NCI-H1436 treated with DMSO at 0.1 percent for 48 hours (cell line): ENCODE results near the gene TOLLIP.
"Not testable (repeated sequence)": the region's sequence is repeated elsewhere in the genome, so short reads cannot be mapped to it uniquely, and the experiment has no call there.

Experiments used
- DNase-seq: peaks from one replicate; lab custom pipeline; 2025; lab: John Stamatoyannopoulos, UW

The TOLLIP gene

DNA sequence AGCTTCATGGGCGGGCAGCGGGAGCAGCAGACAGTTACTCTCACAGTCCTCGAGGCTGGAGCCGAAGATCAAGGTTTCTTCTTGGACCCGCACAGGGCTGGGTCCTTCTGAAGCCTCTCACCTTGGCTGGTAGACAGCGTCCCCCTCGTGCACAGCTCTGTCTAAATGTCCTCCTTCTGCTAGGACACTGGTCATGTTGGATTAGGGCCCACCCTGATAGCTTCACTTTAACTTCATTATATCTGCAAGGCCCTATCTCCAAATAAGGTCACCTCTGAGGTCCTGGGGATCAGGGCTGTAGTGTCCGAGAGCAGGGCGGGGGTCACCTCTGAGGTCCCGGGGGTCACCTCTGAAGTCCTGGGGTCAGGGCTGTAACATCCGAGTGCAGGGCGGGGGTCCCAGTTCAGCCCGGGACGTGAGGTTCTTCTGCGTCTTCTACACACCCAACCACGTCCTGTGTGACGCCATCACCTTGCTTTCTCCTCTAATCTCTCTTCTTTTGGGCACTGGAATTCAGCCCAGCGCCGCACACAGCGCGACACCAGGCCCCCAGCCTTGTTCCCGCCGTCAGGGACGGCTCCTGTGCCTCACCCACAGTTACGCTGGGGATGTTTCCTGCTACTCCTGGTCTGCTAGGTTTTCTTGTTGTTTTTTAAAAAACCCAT is 34.1 kb upstream of the TOLLIP start:
- no peak for DNase-seq

GRCh38 chr11:1342946-1343345 is 33.5 kb upstream of the TOLLIP start:
- no peak for DNase-seq

GRCh38 chr11:1341928-1342524 is 32.6 kb upstream of the TOLLIP start:
- no peak for DNase-seq

GRCh38 chr11:1341226-1341625 is 31.8 kb upstream of the TOLLIP start:
- not testable (repeated sequence) for DNase-seq

GRCh38 chr11:1340111-1340510 is 30.7 kb upstream of the TOLLIP start:
- no peak for DNase-seq

DNA sequence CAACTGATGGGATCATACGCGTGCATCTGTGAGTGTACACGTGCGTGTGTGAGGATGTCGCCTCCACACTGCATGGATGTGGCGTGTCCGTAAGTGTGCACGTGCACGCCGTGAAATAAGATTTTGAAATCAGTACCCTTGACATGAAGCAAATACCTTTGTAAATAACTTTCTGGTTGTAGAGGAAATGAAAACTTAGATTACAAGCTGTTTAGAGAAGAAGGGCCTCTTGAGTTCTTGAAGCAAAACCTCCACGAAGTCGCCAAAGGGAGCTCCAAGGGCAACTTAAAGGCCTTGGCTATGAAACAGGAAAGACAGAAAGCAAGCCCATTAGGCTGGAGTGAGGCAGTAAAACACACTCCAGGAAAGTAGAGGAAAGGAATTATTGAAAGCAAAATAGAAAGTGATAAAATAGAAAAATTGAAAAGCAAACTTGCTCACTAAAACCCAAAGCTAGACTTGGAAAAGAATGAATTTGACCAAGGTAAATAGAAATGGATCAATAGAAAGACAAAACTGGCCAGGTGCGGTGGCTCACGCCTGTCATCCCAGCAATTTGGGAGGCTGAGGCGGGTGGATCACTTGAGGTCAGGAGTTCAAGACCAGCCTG is 29.7 kb upstream of the TOLLIP start:
- no peak for DNase-seq

- no peak for DNase-seq
Observed at GRCh38 chr11:1338201-1339065, 29.0 kb upstream of the TOLLIP start.

DNA sequence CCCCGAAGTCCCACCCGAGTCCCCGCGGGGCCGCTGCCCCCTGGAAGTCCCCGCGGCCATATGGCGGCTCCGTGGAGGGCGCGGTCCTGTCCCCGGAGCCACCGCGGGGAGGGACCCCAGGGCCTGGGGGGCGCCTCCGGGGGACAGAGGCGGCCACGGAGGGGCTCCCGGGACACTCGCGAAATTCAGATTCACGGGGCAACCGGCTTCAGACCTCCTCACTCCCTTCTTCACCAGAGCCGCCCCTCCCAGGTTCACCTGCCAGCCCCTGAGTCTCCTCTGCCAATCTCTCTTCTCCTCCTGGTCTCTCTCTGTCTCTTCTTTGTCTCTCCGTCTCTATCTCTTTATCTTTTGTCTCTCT is 28.2 kb upstream of the TOLLIP start:
- no peak for DNase-seq

GRCh38 chr11:1336836-1337646 is 27.6 kb upstream of the TOLLIP start:
- no peak for DNase-seq

GRCh38 chr11:1335811-1336761 is 26.7 kb upstream of the TOLLIP start:
- DNase-seq, result no peak

DNA sequence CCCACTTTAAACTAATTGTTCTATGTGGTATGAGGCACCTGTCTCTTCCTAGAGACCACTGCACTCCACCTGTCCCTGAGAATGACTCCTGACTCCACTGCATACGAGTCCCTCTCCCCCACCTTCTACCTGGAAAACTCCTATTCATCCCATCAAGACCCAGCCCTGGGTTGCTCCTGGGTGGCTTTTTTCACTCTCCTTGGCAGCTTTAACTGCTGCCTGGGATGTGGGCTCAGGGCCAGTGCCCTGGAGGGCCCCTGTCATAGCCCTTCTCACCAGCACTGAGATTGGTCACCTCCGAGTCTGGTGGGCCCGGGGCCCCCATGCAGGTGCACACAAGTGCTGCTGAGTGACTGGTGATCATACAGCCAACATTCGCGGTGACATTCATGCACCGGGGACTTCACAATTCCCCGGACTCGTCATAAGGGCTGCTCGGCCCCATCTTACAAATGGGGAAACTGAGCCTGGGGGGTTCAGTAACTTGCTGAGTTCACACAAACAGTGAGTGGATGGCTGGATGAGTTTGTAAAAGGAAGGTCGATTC is 25.9 kb upstream of the TOLLIP start:
- DNase-seq, result no peak

DNA sequence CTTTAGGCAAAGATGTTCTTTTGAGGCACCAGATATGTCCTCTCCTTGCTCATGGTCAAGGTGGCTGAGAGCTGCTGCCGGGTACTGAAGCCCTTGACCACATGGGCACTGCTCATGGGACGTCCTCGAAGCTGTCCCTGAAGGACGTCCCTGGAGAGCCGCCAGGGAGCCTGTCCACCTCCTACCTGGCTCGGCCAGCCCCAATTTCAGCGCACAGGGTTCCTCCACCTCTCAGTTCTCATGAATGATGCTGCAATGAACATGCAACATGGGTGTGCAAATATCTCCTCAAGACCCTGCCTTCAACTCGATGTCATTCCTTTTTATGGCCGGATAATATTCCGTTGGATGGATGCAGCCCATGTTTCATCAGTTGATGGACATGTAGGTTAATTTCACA is 24.4 kb upstream of the TOLLIP start:
- DNase-seq, result no peak

- no peak for DNase-seq
Observed at GRCh38 chr11:1333091-1333772, 23.8 kb upstream of the TOLLIP start.

GRCh38 chr11:1330473-1330872 is 21.0 kb upstream of the TOLLIP start:
- DNase-seq, result no peak

GRCh38 chr11:1327064-1327460 is 17.6 kb upstream of the TOLLIP start:
- no peak for DNase-seq

- no peak for DNase-seq
Observed at GRCh38 chr11:1326435-1327063, 17.1 kb upstream of the TOLLIP start.

- DNase-seq, result no peak
Observed at GRCh38 chr11:1323774-1324173, 14.3 kb upstream of the TOLLIP start.

DNA sequence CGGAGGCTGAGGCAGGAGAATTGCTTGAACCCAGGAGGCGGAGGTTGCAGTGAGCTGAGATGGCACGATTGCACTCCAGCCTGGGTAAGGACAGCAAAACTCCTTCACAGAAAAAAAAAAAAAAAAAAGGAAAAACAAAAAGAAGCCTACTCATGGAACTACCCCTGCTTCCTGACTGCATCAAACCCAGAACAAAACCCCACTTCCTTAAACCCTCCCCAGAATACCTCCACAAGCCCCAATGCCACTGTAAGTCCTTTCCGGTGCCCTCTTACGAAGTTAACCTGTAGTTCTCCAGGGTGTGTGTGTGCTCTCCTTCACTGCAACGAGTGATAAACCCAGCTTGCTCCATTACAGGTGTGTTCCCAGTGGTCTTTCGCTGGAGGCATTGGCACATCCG is 8.6 kb upstream of the TOLLIP start:
- DNase-seq, result no peak

- DNase-seq, result no peak
Observed at GRCh38 chr11:1317432-1317831, 8.0 kb upstream of the TOLLIP start.
